GM18526 (cell line): Measurements from ENCODE around the gene SAMD1.

Experiments
- POLR2A ChIP-seq: IDR thresholded peaks from 3 replicates; pipeline ENCODE4 v1.6.1; 2011; ENCODE audit not compliant: insufficient read length; ENCODE audit errors: extremely low read depth

SAMD1 gene

DNA sequence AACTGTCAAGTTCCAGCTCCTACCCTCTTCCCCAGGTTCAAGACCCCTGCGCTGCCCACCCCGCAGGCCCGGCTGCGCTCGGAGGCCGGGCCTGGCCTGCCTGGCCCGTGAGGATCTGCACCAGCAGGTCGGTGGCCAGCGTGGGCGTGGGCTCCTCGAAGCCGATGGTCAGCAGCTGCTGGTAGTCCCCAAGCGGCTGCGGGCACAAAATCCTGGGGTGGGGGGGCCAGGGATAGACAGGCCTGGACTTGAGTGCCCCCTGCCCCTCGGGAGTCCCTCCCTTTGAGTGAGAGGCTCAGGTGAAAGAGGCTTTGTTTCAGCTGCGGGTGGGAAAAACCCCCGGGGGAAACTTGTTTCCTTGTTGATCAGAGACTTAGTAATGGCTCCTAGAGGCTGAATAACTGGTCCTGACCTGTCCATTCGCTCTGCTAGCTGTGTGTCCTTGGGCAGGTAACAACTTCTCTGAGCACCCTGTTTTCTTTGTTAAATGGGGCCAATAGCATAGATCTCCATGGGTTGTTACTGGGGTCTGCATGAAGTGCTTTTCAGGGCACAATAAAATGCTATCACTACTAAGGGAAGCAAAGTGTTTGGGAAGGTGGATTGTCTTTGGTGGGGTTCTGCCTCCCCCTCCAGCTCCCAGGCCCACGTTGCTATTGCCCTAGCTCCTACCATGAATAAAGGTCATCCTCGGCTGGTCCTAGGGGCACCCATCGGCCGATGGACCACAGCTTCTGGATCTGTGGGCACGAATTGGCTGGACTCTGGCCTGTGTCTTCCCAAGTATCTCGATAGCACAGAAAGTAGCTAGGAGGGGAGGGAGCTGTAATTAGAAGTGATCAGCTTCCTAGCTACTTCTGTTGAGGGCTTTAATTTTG, 8.5 kb downstream of the SAMD1 start:
- TF ChIP-seq POLR2A, result no peak

DNA sequence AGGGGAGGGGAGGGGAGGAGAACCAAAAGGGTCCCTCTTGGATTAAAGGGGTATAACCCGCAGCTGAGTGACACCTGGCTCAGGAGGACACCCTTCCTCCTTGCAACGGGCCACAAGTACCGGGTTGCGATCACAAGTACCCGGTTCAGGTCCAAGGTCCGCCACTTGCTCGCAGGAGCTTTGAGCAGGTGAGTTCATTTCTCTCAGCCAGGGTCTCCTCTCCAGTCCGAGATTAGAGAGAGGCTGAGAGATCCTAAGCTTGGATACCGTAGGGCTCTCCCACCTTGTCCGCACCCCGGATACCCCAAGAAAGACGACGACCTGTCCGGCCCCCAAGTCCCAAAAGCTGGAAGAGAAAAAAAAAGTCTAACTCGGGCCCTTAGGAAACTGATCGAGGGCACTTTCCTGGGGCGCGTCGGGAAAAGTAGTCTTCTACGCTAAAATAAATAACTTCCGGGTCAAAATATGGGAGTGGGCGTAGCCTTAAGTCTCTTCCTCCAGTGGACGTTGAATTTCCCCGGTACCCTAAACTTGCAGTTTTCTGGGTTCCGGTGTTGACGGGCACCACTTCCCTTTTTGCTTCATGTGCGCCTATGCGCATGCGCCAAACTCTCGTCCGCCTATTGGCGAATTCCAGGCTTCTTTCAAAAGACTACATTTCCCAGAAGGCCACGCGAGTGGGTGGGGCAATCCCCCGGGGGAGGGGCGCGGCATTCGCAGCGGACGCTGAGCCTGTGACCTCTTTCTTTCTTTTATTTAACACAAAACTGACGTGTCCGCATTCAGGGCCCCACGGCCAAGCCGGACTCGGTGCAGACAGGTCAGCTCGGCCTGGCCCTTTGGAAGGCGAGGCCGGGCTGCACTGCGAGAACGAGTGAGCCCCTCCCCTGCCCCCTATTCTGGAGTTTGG, 9.4 kb downstream of the SAMD1 start:
- peak; percentile 50 for TF ChIP-seq POLR2A

DNA sequence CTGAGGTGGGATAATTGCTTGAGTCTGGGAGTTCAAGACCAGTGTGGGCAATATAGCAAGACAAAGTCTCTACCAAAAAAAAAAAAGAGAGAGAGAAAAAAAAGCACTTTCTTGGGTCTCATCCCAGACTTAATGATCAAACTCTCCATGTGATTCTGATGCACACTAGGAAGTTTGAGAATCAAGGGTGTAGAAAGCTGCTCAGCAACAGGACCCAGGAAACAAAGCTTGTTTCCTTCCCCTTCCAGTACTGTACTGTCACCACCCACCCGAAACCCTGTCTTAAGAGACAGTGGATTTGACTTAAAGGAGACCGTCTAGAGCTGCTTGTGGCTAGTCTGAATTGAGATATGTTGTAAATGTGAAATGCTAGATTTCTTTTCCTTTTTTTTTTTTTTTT, 12.1 kb downstream of the SAMD1 start:
- TF ChIP-seq POLR2A, result no peak

DNA sequence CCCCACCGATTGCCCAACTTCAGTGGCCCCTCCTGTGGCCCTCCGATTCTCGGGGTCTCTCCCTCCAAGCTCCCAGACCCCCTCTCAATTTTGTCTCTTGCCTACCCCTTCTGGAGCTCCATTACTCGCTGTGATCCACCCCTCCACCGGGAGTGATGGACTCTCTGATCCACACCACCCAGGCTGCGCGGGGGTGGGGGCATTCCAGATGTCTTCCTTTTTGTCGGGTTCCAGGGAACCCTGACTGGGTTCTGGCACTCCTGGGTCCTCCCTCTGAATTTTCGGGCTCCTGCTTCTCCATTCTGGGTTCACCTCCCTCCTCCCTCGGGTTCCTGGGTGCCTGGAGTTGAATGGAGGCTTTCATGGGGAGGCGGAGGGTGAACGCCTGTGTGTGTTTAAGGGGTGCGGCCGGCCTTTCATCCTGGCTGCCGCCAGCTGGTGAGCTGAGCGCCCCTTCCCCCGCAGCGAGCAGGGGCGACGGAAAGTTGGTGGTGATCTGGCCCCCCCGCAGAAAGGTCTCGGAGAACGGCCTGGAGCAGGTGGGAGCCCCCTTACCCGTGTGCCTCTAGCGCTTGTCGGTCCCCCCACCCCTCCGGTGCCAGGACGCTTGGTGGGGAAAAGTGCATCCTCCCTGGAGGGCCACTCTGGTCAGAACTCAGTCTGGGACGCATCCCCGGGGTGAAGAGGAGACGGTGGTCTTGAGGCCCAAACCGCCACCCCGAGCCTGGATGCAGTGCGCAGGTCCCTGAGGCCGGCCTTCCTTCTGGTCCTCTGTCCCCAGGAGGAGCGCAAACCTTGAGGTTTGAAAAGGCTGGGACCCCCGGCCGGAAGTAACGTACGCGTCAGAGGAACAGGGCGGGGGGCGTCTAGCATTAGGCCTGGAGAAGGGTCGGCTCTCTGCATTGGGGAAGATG, 16.4 kb downstream of the SAMD1 start:
- no peak for TF ChIP-seq POLR2A

DNA sequence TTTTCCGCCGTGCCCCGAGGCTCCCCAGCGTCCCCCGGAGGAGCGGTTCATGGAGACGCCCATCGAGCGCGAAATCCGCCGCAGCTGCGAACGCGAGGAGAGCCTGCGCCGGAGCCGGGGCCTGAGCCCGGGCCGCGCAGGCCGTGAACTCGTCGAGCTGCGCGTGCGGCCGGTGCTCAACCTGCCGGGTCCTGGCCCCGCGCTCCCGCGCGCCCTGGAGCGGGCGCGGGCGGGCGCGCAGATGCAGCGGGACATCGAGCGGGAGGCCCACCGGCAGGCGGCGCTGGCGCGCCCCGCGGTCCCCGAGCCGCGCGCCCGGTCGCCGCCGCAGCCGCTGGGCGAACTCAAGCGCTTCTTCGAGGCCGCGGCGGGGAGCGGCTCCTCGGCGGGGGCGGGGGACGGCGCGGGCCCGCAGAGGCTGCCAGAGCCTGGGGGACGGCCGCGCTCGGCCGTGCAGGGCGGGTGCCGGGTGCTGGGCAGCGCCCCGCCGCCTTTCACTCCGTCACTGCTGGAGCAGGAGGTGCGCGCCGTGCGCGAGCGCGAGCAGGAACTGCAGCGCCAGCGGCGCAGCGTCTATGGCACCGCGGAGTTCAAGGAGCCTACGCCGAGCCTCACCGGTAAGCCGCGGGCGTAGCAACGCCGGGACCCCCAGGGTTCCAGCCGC, 17.2 kb downstream of the SAMD1 start:
- TF ChIP-seq POLR2A, result no peak

DNA sequence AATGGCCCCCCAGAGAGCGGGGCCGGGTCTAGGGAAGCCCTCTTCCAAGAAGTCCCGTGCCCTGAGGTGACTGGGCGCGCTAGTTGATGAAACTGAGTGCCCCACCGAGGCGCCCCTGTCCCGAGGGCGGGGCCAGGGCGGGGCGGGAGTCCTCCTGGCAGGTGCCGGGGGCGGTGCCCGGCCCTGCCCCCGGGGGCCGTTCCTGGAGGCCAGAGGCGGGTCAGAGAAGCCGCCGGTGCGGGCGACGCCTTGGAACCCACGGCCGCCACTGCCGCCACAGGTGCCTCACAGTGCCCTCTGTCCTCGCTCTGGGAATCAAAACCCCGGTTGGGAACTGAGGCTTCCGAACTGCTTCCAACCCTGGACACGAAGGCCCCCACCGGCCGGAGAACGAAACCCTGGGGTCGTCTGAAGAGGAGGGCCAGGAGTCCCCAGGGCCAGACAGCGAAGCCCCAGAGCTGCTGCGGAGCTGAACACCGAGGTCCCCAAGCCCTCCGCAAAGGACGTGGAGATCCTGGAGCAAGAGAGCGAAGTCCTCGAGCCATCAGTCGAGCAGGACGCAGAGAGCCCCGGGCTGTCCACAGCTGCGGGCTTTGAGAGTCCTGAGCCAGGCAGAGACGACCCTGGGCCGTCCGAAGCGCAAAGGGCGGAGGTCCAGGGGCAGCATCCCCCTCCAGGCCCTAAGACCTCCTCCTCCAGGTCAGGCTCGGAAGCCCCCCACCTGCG, 17.9 kb downstream of the SAMD1 start, which contains the start of gene MISP3:
Gene MISP3, plus strand, starts transcription at position 252 of the 726 bp plus-strand sequence. CDS start 524 bp downstream, outside the sequence.
- no peak for TF ChIP-seq POLR2A

DNA sequence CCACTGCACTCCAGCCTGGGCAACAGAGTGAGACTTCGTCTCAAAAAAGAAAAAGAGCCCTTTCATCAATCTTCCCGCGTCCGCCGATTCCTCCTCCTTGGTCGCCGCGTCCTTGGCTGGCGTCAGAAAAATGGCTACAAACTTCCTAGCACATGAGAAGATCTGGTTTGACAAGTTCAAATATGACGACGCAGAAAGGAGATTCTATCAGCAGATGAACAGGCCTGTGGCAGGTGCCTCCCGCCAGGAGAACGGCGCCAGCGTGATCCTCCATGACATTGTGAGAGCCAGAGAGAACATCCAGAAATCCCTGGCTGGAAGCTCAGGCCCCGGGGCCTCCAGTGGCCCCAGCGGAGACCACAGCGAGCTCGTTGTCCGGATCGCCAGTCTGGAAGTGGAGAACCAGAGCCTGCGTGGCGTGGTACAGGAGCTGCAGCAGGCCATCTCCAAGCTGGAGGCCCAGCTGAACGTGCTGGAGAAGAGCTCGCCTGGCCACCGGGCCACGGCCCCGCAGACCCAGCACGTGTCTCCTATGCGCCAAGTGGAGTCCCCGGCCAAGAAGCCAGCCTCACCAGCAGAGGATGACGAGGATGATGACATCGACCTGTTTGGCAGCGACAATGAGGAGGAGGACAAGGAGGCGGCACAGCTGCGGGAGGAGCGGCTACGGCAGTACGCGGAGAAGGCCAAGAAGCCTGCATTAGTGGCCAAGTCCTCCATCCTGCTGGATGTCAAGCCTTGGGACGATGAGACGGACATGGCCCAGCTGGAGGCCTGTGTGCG, 20.1 kb downstream of the SAMD1 start:
- no peak for TF ChIP-seq POLR2A

DNA sequence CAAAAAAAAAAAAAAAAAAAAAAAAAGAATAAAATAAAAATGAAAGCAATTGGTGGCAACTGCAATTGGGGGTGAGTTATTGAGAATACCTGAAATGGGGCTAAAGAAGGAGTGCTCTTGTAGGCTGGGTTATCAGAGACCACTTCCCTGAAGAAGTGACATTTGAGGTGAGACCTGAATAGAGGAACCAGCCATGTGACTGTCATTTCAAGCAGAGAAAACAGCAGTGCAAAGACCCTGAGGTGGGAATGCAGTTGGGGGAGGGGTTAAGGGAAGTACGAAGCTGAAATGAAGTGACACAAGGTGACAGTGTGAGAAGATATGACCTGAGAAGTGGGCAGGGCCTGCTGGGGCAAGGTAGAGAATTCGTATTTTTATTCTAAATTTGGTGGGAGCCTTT, 24.4 kb downstream of the SAMD1 start:
- TF ChIP-seq POLR2A, result no peak

DNA sequence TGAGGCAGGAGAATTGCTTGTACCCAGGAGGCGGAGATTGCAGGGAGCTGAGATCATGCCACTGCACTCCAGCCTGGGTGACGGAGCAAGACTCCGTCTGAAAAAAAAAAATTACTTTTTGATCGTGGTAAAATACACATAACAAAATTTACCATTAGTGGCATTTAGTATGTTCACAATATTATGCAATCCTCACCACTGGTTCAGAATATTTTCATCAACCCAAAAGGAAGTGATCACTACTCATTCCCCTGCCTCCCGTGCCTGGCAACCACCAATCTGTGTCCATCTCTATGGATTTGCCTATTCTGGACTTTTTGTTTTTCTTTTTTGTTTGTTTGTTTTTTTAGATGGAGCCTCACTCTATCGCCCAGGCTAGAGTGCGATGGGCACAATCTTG, 27.4 kb downstream of the SAMD1 start:
- TF ChIP-seq POLR2A, result no peak

DNA sequence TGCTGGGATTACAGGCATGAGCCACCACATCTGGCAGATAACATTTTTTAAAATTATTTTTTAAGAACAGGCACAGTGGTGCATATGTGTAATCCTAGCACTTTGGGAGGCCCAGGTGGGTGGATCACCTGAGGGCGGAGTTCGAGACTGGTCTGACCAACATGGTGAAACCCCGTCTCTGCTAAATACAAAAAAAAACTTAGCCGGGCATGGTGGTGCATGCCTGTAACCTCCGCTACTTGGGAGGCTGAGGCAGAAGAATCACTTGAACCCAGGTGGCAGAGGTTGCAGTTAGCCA, 28.0 kb downstream of the SAMD1 start:
- TF ChIP-seq POLR2A, result no peak

DNA sequence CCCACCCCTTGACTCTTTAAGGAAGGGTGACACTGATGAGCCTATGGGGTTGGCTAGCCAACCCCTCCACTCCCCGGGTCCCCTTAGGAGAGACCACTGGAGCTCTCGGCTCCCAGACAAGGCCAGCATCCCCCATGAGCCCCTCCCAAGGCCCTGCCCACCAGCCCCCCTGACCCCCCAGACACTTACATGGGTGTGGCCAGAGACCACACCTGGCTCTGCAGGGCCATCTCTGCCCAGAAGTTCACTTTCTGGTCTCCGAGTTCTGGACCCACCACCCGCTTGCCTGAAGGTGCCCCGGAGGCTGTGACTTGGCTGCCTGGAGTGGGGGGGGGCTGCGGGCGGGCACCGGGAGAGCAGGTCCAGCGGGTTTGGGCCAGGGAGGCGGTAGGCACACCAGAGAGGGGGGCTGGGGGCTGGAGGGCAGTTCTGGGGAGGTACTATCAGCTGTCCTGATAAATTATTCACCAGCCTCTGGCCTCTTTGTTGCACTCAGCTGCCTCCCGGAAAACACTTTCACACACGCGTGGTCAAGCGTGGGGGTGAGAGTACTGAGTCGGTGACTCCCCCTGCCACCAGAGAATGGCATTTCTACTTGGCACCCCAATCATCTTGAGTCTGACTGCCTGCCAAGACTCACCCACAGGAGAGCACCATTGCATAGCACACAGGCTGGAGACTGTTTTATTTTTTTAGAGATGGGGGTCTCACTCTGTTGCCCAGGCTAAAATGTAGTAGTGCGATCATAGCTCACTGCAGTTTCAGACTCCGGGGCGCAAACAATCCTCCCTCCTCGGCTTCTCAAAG, 28.6 kb downstream of the SAMD1 start, which contains the start of gene PALM3:
Gene PALM3, minus strand, starts transcription at position 326 of the 807 bp plus-strand sequence. Its CDS starts 96 bp downstream, at position 230.
- TF ChIP-seq POLR2A, result no peak

DNA sequence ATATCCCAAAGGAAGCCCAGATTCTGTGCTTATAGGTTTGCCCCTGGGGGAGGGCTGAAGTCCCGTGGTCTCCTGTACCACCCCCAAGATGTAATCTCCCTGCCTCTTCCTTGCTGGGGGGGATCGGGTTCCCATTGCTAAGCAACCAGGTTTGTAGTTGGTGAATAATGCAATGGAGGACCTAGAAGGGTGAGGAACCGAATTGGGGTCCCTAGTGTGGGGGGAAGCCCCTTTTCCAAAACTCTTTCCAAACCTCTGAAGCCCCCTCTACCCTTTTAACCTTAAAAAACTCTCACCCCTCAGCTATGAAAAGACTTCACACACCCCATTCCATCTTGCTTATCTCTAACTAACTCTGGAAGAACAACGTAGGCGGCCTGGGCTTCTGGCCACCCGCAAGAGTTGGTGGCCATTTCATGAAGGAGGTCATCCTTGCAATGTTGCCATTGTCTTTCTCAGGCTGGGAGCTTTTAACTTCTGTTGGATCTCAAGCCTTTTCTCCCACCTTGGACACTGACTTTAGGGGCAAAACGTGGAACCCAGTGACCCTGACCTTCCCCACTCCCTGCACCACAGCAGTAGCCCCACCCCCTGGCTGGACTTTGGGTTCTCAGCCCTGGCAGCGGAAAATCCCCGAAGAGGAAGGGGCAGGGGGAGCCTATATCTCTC, 29.3 kb downstream of the SAMD1 start:
- TF ChIP-seq POLR2A, result no peak
